TTC549 (cell line): ENCODE results near the gene PI4K2A.
"Not testable (repeated sequence)": the region's sequence is repeated elsewhere in the genome, so short reads cannot be mapped to it uniquely, and the experiment has no call there.

Source experiments
- FAIRE-seq: peaks from 2 replicates; lab custom pipeline; 2012; peaks lifted over from hg19 to GRCh38; lab: Jason Lieb, UNC

PI4K2A gene

DNA sequence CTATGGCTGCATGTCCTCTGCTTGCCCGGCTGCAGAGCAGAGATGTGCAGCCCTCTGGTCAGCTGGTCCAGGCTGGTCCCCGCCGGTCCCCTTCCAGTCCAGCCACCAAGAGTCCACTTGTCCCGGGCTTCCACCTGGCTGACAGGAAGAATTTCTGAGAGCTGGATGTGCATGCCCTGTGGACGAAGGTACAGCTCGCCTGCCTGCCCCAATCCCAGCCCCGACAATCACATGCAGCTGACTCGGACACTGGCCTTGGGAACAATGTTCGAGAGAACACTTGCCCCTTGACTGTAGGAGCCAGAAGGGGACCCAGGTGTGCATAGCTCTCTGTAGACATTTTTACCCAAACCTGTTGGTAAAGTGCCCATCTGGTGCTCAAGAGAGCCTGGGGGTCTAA lies 34.8 kb downstream of the PI4K2A start:
- no peak for FAIRE-seq

DNA sequence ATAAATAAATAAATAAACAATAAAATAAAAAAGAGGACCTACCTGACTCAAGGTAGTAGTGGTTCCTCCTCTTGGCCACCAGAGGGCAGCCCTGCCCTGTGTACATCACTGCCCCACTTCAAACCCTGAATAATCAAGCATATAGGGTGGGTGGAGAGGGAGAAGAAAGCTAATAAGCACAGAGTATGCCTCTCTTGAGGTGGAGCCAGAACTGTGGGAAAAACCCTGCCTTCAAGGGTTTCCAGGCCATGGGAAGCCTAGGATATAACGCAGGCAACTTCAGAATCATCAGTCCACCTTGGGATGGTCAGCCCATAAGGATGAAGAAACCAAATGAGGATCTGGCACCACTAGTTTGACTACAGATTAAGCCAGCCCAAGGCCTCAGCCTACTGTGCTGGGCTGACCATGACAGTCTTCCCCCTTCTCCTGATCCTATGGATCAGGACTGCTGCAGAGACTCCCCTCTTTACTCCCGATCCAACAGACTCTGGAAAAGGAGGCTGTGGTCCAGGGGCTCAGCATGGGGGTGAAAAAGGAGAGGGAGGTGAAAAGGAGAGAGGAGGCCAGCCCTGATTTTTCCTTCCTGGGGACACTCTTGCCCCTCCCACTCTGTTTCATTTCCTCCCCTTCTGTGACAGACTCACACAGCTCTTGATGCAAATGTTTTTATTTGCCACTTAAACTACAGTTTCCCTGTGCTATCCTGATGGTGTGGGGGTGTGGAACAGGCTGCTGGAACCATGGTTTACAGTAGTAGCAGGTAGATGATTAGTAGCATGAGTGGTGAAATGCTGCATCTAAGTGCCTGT lies 36.5 kb downstream of the PI4K2A start:
- peak; percentile 64 for FAIRE-seq

DNA sequence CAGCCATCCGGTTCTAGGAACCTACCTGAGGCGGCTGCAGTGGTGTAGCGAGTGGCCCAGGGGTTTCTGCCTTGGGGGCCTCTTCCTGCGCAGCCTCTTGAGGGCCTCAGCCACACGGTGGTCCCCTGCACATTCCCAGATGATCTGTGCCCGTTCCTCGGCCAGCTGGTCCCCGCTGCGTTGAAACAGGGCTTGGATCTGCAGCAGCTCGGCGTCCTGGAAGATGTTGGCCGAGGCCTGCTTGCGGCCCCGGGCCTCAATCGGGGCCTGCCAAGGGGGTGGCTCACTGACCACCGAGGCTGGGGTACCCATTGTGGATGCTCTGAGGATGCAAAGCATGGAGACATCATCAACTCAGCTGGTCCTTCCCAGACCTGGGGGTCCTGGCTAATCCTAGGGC lies 39.1 kb downstream of the PI4K2A start:
- no peak for FAIRE-seq

DNA sequence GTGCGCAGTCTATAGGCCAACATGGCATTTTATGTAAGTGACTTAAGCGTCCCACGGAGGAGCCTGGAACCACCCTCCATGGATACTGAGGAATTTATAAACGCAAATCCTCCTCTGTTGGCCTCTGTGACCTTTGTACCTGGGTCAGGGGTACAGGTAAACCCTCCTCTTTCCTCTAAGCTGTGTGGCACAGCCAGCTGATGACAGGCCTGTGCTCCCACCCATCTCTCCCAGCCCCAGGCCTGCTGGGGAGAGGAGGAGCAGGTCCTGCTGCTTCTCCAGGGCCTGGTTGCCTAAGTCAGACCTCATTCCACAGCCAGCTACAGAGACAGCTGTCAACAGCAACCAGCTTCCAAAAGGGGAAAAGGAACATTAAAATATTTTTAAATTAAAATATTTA lies 41.6 kb downstream of the PI4K2A start:
- FAIRE-seq = no peak

DNA sequence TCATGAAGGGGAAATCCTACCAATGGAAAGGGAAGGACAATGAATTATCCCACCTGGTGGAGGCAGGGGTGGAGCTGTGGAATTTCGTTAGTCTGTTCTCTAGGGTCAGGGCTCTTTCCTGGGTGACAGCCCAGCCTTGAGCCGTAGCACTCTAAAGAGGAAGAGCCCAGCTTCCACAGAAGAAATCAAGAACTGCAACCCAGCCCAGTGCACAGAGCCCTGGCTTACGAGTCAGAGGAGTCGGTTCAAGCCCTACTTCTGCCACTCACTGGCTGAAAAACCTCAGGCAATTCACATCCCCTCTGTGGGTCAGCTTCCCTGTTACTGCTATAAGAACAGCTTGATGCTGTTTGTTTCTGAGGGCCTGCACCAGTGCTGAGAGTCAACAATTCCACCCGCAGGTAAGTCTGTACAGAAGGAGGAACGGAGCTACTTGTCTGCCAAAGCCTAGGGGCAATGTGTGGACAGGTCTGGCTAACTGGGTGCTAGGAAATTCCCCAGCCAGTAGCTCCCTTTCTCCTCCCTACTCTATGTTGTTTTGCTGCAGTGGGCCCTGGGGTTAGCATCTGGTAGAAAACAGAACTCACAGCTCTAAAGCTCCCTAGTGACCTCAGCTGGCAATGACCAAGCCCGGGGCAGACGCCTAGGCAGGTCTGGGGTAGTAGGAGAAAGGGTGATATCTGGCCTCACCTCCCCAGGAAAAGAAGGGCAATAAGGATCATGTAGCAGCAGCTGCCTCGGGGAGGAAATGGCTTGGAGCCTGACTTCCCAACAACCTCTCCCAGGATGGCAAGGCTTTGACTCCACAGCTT lies 43.3 kb downstream of the PI4K2A start:
- FAIRE-seq = no peak

DNA sequence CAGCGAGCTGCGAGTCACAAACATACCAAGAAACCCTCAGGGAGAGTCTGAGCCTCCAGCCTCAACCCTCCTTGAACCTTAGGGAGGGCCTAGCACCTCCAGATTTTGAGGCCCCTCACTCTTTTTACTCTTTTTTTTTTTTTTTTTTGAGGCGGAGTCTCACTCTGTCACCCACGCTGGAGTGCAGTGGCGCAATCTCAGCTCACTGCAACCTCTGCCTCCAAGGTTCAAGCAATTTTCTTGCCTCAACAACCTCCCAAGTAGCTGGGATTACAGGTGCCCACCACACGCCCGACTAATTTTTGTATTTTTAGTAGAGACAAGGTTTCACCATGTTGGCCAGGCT lies 43.9 kb downstream of the PI4K2A start:
- not testable (repeated sequence) for FAIRE-seq

DNA sequence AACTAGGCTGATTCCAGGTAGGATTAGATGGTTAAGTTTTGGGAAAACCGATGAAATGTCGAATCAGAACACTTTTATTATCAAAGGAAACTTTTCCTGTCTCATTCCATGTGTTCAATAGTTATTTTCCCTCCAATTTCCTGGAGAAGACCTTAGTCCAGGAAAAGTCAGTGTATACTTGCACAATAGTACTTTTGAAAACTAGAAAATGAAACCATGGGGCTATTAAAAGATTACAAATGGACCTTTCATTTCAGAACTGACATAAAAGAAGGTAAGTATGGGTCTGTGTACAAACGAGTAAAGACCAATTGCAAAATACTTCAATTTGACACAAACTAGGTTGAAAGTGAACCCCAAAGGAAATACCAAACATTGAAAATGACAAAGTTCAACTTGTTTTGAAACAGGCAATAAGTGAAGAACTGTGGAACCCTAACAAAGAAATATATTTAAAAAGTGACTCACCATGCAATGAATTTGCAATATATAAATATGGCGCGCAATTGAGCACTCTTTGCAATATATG lies 44.5 kb downstream of the PI4K2A start:
- no peak for FAIRE-seq

DNA sequence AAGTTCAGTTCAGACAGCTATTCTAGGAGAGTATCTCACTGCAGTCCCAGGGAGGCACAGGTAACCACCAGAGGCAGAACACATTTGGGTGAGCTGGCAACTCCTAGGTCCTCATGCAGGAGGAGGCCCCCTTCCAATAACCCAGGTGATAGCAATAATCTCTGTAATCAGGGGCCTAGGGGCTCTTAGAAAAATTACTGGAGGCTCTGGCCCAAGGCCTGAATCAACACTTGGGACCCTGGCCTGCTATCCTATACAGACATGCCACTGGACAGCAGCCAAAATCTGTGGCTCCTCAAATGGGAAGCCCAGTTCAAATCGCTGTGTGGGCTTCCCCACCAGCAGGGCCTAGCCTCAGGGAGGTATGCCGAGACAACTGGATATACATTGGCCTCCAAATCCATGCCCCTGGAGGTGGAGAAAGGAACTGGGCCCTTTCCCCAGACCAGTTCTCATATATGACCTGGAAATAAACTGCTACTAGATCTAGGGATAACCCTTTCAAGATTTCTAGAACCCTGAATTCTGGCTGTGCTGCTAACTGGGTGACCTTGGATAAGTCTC lies 45.0 kb downstream of the PI4K2A start:
- FAIRE-seq = no peak

DNA sequence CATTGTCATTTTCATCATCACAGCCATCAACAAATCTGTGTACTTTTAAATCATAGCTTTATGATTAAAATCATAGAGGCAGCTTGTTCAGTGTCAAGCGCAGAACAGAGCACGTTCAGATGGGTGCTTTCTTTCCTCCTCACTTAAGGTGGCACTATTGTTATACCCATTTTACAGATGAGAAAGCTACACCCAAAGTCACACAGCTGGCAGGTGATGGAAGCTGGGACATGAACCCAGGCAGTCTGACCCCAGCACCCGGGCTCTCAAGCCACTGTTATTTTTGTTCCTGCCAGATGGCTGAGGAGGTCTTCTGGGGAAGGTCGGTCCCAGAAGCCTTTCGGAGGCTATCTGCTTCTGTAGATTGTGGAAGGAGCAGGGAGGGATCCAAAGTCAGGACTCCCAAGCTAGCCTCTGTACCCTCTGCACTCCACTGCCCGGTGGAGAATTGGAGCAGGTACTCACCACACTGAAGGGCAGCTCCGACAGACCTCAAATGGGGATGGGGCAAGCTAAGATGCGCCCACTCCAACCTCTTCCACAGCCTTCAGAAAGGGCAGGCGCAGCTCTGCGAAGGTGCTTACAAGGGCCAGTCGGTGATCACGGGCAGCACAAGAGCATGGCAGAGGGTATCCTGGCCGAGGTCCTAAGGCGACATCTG lies 46.0 kb downstream of the PI4K2A start:
- FAIRE-seq = no peak

DNA sequence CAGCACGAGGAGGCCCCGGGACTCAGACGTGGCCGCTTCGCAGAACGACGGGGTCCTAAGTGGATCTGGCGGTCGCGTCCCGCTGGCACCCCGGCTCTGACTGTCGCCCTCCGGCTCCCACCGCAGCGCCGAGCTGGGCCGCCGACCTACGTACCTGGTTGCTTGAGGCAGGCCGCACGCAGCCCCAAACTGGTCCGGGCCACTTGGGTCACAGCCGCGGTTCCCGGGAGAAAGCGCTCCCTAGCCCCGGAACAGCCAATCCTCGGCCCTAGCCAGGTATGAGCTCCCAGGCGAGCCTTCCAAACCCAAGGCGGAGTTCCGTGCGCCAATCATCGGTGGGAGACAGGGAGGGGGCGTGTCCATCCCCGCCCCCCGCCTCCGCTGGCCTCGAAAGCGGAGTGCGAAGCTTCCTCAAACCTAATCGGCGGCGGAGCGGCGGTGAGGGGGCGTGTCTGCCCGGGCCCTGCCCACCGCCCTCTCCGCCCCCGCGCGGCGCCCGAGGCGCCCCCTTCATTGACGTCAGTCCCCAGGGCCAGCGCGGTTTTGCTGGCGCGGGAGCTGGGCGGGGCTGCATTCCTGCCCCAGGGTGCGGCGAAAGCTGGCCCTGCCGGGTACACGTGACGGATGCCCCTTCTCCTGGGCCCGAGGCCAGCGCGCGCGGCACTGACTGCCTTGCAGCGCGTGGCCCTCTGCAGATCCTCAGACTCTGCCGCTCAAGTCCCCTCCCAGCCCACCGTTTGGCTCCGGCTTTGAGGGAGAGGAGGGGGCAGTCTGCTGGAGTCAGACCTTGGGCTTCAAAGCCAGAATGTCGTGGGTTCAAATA lies 46.7 kb downstream of the PI4K2A start, which contains the start of gene AVPI1:
TSS of gene AVPI1 (minus strand) at position 280 of the 823 bp plus-strand sequence. CDS start 7,336 bp downstream, outside the sequence.
- FAIRE-seq = peak; percentile 19

DNA sequence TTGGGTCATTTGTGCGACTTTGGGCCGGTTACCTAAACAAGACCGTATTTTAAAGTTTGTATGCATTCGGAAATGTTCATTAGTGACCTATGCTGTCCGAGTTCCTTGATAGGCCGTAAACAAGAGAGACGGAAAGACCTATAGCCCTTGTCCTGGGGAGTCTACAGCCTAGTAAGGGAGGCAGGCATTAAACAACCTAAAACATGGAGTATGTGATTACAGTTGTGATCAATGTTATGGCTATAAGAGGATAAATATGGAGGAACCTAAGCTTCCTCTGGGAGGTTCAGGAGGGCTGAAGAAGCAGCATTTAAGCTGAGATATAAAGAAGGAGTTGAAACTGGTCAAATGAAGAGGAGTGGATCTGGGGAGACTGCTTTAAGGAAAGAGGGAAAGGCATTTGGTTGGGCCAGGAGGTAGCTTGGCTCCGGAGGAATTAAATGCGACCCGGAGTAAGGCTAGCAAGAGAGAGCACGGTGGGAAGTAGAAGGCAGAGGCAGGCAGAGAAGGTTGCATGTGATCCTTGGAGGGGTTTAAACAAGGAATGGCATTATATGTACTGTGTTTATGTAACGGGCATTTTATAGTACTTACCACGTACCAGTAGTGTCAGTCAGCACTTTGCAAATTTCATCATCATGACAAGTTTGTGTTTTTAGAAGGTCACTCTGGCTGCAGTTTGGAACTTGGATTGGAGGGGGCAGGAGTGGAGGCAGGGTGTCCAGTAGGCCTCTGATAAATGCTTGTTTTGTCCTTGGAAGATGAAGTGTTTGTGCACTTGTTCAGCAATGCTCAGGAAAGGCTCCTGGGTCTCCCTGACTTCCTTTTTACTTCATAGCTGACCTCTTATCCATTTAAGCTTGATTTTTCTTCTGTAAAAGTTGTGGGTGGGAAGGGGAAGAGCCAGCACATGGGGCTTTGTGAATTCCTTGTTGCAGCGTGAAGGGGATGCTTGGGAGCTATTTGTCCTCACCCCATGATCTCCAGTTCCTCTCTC lies 47.6 kb downstream of the PI4K2A start:
- FAIRE-seq = no peak

DNA sequence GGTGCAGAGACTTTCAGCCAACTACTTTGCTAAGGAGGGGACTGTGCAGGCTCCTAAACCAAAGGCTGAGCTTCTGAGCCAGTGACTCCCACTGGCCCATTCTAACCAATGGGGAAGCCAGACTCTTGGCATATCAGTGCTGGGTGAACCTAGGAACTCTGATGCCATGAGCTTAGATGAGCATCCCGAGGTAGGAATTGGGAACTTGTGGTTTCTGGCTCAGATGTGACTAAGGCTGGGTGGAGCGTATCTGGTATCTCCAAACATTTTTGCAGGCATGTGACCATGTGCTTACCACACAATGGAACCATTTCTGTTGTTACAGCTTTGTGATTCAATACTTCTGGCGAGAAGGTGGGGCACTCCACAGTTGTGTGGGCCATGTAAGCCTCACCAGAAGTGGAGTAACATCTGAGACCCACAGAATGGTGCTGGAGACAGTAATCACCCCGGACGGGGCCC lies 49.1 kb downstream of the PI4K2A start:
- no peak for FAIRE-seq

DNA sequence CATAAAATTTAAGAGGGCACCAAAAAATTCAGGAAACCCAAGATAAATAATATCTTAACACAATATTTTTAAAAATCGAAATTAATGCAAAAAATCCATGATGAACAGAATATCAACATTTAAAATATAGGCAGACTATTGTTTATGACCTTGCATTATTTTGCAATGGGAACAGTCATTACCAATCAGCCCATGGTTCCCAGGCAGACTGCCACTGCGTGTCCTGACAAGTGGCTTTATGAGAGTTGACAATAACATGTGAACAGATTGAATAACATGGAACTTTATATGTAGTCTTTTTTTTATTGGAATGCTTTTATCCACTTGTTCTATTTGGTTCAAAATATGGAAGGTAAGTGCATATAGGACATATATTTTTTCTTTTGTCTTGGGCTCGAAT lies 49.7 kb downstream of the PI4K2A start:
- FAIRE-seq = no peak

DNA sequence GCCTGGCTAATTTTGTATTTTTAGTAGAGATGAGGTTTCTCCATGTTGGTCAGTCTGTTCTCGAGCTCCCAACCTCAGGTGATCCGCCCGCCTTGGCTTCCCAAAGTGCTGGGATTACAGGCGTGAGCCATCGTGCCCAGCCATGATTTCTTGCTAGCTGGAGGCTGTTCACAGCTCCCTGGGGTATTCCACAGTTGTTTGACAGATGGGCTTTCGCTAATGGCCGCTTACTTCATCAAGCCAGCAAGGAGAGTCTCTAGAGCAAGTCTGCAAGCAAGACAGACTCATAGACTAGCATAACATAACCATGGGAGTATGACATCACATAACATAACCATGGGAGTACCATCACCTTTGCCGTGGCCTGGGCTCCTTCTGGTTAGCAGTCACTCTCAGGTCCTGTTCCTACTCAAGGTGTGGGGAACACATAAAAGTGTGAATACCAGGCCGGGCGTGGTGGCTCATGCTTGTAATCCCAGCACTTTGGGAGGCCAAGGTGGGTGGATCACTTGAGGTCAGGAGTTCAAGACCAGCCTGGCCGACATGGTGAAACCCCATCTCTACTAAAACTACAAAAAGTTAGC lies 57.7 kb downstream of the PI4K2A start:
- FAIRE-seq = not testable (repeated sequence)

DNA sequence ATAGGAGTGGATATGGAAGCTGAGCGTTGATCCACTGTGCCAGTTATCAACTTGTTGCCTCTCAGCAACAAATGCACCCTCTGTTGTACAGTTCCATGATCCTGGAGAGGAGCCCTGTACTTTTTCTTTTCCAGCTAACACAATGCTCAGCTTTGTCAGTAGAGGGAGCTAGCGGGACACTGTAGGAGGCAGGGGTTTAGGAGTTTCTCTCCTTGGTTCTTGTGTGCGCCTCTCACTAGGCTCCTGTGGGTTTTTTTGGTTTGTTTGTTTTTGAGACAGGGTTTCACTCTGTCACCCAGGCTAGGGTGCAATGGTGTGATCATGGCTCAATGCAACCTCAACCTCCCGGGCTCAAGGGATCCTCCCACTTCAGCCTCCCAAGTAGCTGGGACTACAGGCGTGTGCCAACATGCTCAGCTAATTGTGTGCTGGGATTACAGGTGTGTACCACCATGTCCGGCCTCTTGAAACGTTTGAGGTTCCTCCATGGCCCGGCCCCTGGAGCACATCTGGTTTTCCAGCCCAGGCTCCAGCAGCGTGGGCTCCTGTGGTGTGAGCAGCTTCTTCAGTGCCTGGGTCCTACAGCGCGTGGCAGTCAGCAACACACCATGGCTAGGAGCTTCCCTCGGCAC lies 61.1 kb downstream of the PI4K2A start:
- FAIRE-seq = peak; percentile 37

DNA sequence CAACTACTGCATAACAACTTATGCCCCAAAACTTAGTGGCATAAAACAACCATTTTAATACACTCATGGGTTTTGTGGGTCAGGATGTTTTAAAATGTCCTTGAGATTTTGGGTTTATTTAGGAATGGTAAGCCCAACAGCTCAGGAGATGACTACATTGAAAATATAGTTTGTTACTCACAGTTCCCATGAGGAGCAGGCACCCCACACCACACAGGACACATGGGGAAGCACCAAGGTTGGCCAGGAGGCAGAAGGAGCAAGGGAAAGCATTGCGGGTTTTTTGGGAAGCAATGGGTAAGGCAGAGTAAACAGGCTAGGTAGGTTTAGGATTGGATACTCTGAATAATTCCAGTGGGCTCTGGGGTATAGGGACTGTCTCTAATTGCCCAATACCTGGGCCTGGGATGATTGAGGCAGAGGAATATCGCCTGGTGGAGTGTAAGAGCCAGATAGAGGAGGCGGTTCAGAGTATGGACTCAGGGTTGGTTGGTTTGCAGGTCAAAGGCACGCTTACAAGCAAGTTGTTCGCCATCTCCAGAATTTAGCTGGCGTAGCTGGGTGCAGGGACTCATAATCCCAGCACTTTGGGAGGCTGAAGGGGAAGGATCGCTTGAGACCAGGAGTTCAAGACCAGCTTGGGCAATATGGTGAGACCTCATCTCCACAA lies 63.1 kb downstream of the PI4K2A start:
- FAIRE-seq = no peak

DNA sequence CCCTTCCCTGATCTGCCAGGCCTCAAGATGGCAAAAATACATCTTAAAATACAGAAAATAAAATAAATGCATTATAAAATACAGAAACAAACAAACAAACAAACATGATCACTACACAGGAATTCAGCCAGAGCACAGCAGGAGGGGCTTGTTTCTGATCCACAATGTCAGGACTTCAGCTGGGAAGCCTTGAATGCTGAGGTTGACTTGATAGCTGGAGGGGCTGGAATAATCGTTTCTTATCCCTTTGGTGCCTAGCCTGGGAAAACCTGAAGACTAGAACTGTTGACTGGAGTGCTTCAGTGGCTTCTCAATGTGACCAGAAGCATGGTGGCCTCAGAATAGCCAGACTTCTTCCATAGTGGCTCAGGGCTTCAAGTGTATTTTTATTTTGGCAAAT lies 63.9 kb downstream of the PI4K2A start:
- no peak for FAIRE-seq

DNA sequence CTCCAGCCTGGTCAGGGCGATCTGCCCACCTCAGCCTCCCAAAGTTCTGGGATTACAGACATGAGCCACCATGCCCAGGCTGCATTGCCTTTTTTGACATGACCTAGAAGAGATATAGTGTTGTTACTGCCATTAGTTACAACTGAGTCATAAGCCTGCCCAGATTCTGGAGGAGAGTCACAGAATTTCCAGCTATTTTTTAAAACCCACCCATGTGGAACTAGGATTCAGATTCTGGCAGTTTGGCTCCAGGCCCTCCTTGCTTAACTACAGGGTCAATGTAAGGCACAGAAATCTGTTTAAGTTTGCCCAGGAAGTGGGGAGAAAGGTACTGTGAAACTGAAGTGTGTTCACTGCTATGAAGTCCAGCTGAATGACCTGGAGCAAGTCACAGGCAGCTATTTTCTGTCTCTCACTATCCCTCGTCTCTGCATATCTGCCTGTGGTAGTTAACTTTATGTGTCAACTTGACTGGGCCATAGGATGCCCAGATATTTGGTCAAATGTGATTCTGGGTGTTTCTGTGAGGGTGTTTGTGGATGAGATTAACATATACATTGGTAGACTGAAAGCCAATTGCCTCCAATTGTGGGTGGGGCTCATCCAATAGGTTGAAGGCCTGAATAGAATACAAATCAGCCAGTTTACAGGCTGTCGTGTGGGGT lies 64.7 kb downstream of the PI4K2A start:
- no peak for FAIRE-seq
